ENCODE data around the gene BBS7. TPM values are rescaled to one million over a fixed set of nuclear protein-coding genes. Genes with fewer than 3 reads are reported as not detected.

BBS7 gene
- total and polyA plus RNA-seq, 2 experiments from 2014 or later: 14.8 to 30.8 TPM

- Histone ChIP-seq H3K4me1 (ENCODE audit: insufficient read depth) (no peaks in the 10 kb centered on the region), H3K79me2 (replicated peaks; ENCODE audit: insufficient read depth) (no peaks in the 10 kb centered on the region), H3K9me2 (ENCODE audit: insufficient read depth) (no peaks in the 10 kb centered on the region), H3K4me2 (no peak overlapping the region), H3K36me3 (ENCODE audit: insufficient read depth) (0 out of 2 replicates have a peak, but pooled peaks cover 11% of the 10 kb centered on the region), H4K20me1 (replicated peaks; ENCODE audit: insufficient read depth) (no peaks in the 10 kb centered on the region), H3K4me3 (no peak overlapping the region), H3K27me3 (ENCODE audit: insufficient read depth) (no peaks in the 10 kb centered on the region), H2AFZ (no peak overlapping the region), H3F3A (replicated peaks; ENCODE audit: low read depth) (no peaks in the 10 kb centered on the region), H3K27ac (ENCODE audit: low read depth) (no peak overlapping the region)
- no peaks in the 10 kb centered on the region for H3K36me3 Mint-ChIP-seq (ENCODE audit: low read depth)
- ATAC-seq: no peak
- no peaks in the 10 kb centered on the region for H3K4me1 Mint-ChIP-seq
- TF ChIP-seq EZH2phosphoT487 (IDR thresholded peaks at IDR 0.05; ENCODE audit: unreplicated experiment): no peak
- no peak for TF ChIP-seq ZNF114 (CRISPR knock-in tag; IDR thresholded peaks at IDR 0.05)
- no peak for TF ChIP-seq ZNF331 (CRISPR knock-in tag; IDR thresholded peaks at IDR 0.05; ENCODE audit: low read depth)
- no peak for TF ChIP-seq ETS1 (IDR thresholded peaks at IDR 0.05)
- H3K4me3 Mint-ChIP-seq: no peak overlapping the region
- no peak for DNase-seq (ENCODE audit: low spot score)
- H3K27ac Mint-ChIP-seq: no peak overlapping the region
- H3K27me3 Mint-ChIP-seq (ENCODE audit: insufficient read depth, low read depth, poor library complexity): no peaks in the 10 kb centered on the region
- H3K9me3 Mint-ChIP-seq: no peaks in the 10 kb centered on the region
These were observed 23.6 kb downstream of the BBS7 start for GRCh38 chr4:121846662-121847061.

- ATAC-seq (no peak), DNase-seq (ENCODE audit: low spot score) (no peak)
- no peaks in the 10 kb centered on the region for H3K27me3 Mint-ChIP-seq (ENCODE audit: insufficient read depth, low read depth, poor library complexity)
- H3K9me2 ChIP-seq (ENCODE audit: insufficient read depth): no peaks in the 10 kb centered on the region
- H2AFZ ChIP-seq: no peak overlapping the region
- no peaks in the 10 kb centered on the region; the same call in 2 of the 3 replicates for H3K9me3 Mint-ChIP-seq
- no peak overlapping the region for H3K27ac ChIP-seq (ENCODE audit: low read depth)
- no peaks in the 10 kb centered on the region for H3K4me1 Mint-ChIP-seq
- no peaks in the 10 kb centered on the region for H3F3A ChIP-seq (replicated peaks; ENCODE audit: low read depth)
- H3K27me3 ChIP-seq (ENCODE audit: insufficient read depth): no peaks in the 10 kb centered on the region
- H3K4me3 Mint-ChIP-seq: no peak overlapping the region
- H3K79me2 ChIP-seq (replicated peaks; ENCODE audit: insufficient read depth): no peaks in the 10 kb centered on the region
- no peaks in the 10 kb centered on the region for H3K4me1 ChIP-seq (ENCODE audit: insufficient read depth)
- H3K36me3 ChIP-seq (ENCODE audit: insufficient read depth): no peaks in the 10 kb centered on the region; the same call in 1 of the 2 replicates
- no peak overlapping the region for H3K4me2 ChIP-seq
- no peak overlapping the region for H3K4me3 ChIP-seq
- no peaks in the 10 kb centered on the region for H4K20me1 ChIP-seq (replicated peaks; ENCODE audit: insufficient read depth)
- peaks cover 9% of the 10 kb centered on the region; the same call in 2 of the 3 replicates for H3K36me3 Mint-ChIP-seq (ENCODE audit: low read depth)
- no peak overlapping the region for H3K27ac Mint-ChIP-seq
- no peak for TF ChIP-seq ZNF462 (CRISPR knock-in tag; IDR thresholded peaks at IDR 0.05)
- TF ChIP-seq POLR2AphosphoS5 (IDR thresholded peaks at IDR 0.05; ENCODE audit: low read depth): no peak
- no peak for TF ChIP-seq CREB1 (CRISPR knock-in tag; IDR thresholded peaks at IDR 0.05; ENCODE audit: low read depth)
- TF ChIP-seq EZH2phosphoT487 (IDR thresholded peaks at IDR 0.05; ENCODE audit: unreplicated experiment): no peak
- no peak for TF ChIP-seq ZNF331 (CRISPR knock-in tag; IDR thresholded peaks at IDR 0.05; ENCODE audit: low read depth)
- no peak for TF ChIP-seq ZNF114 (CRISPR knock-in tag; IDR thresholded peaks at IDR 0.05)
- no peak for TF ChIP-seq ETS1 (IDR thresholded peaks at IDR 0.05)
- TF ChIP-seq NANOG (IDR thresholded peaks at IDR 0.05; ENCODE audit: borderline replicate concordance): no peak
- TF ChIP-seq, protein P1, sequence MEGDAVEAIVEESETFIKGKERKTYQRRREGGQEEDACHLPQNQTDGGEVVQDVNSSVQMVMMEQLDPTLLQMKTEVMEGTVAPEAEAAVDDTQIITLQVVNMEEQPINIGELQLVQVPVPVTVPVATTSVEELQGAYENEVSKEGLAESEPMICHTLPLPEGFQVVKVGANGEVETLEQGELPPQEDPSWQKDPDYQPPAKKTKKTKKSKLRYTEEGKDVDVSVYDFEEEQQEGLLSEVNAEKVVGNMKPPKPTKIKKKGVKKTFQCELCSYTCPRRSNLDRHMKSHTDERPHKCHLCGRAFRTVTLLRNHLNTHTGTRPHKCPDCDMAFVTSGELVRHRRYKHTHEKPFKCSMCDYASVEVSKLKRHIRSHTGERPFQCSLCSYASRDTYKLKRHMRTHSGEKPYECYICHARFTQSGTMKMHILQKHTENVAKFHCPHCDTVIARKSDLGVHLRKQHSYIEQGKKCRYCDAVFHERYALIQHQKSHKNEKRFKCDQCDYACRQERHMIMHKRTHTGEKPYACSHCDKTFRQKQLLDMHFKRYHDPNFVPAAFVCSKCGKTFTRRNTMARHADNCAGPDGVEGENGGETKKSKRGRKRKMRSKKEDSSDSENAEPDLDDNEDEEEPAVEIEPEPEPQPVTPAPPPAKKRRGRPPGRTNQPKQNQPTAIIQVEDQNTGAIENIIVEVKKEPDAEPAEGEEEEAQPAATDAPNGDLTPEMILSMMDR (conservative IDR thresholded peaks at IDR 0.05; ENCODE audit: low read depth in 2 of 2): no peak
These were observed 27.4 kb downstream of the BBS7 start for GRCh38 chr4:121842862-121843261.
